Testis (tissue), 3 donors: ENCODE results near the gene CENPM. TPM values are rescaled to one million over a fixed set of nuclear protein-coding genes. Genes with fewer than 3 reads are reported as not detected.

Experiments
- DNase-seq: peaks from one replicate; pipeline ENCODE4 v3.0.0-alpha.2; 2019
- H3K27ac ChIP-seq, 2 donors: fragments of 200-600 bp; sonication (generic); one replicate each; pipeline ENCODE4 v1.5.1; 2019
- H3K27me3 ChIP-seq: fragments of 200-600 bp; sonication (generic); one replicate; pipeline ENCODE4 v1.5.1; 2019
- H3K36me3 ChIP-seq: fragments of 200-600 bp; sonication (generic); one replicate; pipeline ENCODE4 v1.5.1; 2017; ENCODE audit warnings: low read depth; ENCODE audit errors: missing control alignments
- H3K4me1 ChIP-seq: fragments of 200-600 bp; sonication (generic); one replicate; pipeline ENCODE4 v1.5.1; 2019
- H3K4me3 ChIP-seq, 2 donors: fragments of 200-600 bp; sonication (generic); one replicate each; pipeline ENCODE4 v1.5.1; 2017 to 2019
- H3K9me3 ChIP-seq: fragments of 200-600 bp; sonication (generic); one replicate; pipeline ENCODE4 v1.5.1; 2017
- CTCF ChIP-seq, 3 experiments: fragments of 450-650 bp in 2 of 3; fragments of 200-600 bp in 1 of 3; sonication (generic) in 1 of 3; IDR thresholded peaks; one replicate each; pipeline ENCODE4 v1.5.1; 2016 to 2019; ENCODE audit warnings: antibody characterized with exemption in 3 of 3, mild to moderate bottlenecking in 2 of 3, moderate library complexity in 1 of 3
- POLR2A ChIP-seq: fragments of 450-650 bp; IDR thresholded peaks from one replicate; pipeline ENCODE4 v1.6.1; 2017; ENCODE audit warnings: antibody characterized with exemption, mild to moderate bottlenecking, moderate library complexity
- WGBS, 2 donors: methylation state at CpG; one replicate each; pipeline ENCODE4 v1.1.5; 2018; 5-methylcytosine and 5-hydroxymethylcytosine counted together
- intact Hi-C: fragments of 100-400 bp; cut with DNase I; formaldehyde crosslinking; loops from one replicate; pipeline ENCODE4 v1.15.1; 2023; ENCODE audit warnings: low total_unique reads
- polyA plus RNA-seq: library from polyadenylated mRNA; stranded (reverse); fragments of 350-450 nt; fragmentation: Illumina TruSeq; extraction: RNeasy Lipid Tissue Mini Kit (QIAGEN cat#74804); gene quantifications from one replicate; pipeline ENCODE4 v1.2.3, GENCODE V29; 2014; ENCODE audit warnings: low read depth, low replicate concordance; ENCODE audit not compliant: insufficient read depth
- total RNA-seq, 2 donors: library from RNA; depleted of rRNA; stranded (reverse); fragments of >200 nt; gene quantifications; one replicate each; pipeline ENCODE4 v1.2.3, GENCODE V29; 2016

The CENPM gene
- total and polyA plus RNA-seq, 3 donors from 2014 or later = 15.5 to 28.2 (median 15.7) TPM

- H3K36me3 ChIP-seq = no peaks in the 10 kb centered on the region
- no peak for DNase-seq
- WGBS, 2 donors = 78 to 82% methylated on average over 11 to 13 of the region's 13 CpGs
- no peak for TF ChIP-seq POLR2A
- H3K4me1 ChIP-seq = no peaks in the 10 kb centered on the region
- no peak overlapping the region for H3K4me3 ChIP-seq
- no peak overlapping the region for H3K27ac ChIP-seq
- H3K27me3 ChIP-seq = no peaks in the 10 kb centered on the region
- no peaks in the 10 kb centered on the region for H3K9me3 ChIP-seq
- intact Hi-C loops = no loop called here
Measured at GRCh38 chr22:41899992-41900651, 46.8 kb downstream of the CENPM start.

- Histone ChIP-seq H3K4me3 (no peak overlapping the region), H3K27me3 (no peaks in the 10 kb centered on the region), H3K36me3 (no peaks in the 10 kb centered on the region), H3K9me3 (no peaks in the 10 kb centered on the region), H3K4me1 (no peaks in the 10 kb centered on the region), H3K27ac (no peak overlapping the region)
- intact Hi-C loops = no loop called here
- DNase-seq = no peak
- WGBS, 2 donors = 90% methylated on average over 5 of the region's 5 CpGs
- no peak for TF ChIP-seq CTCF (IDR thresholded peaks at IDR 0.05)
- TF ChIP-seq POLR2A = no peak
Measured at GRCh38 chr22:41899110-41899509, 47.8 kb downstream of the CENPM start.

- H3K27me3 ChIP-seq = no peaks in the 10 kb centered on the region
- H3K4me3 ChIP-seq = no peak overlapping the region
- intact Hi-C loops = no loop called here
- H3K36me3 ChIP-seq = no peaks in the 10 kb centered on the region
- TF ChIP-seq CTCF (IDR thresholded peaks at IDR 0.05) (no peak), POLR2A (no peak)
- H3K9me3 ChIP-seq = no peaks in the 10 kb centered on the region
- H3K4me1 ChIP-seq = no peaks in the 10 kb centered on the region
- no peak overlapping the region for H3K27ac ChIP-seq
- no peak for DNase-seq
- WGBS, 2 donors = 84 to 87% methylated on average over 11 of the region's 11 CpGs
Measured at GRCh38 chr22:41898645-41899044, 48.3 kb downstream of the CENPM start.

- H3K36me3 ChIP-seq = no peaks in the 10 kb centered on the region
- no peak overlapping the region for H3K4me3 ChIP-seq
- no peaks in the 10 kb centered on the region for H3K9me3 ChIP-seq
- no peaks in the 10 kb centered on the region for H3K4me1 ChIP-seq
- intact Hi-C loops = no loop called here
- TF ChIP-seq POLR2A = no peak
- TF ChIP-seq CTCF (IDR thresholded peaks at IDR 0.05) = no peak
- WGBS, 2 donors = 73 to 82% methylated on average over 7 of the region's 7 CpGs
- H3K27me3 ChIP-seq = no peaks in the 10 kb centered on the region
- H3K27ac ChIP-seq = no peak overlapping the region
- DNase-seq = no peak
Measured at GRCh38 chr22:41893591-41894375, 53.2 kb downstream of the CENPM start.

GRCh38 chr22:41892721-41893120, 54.2 kb downstream of the CENPM start:
- DNase-seq = no peak
- Histone ChIP-seq H3K9me3 (no peaks in the 10 kb centered on the region), H3K27ac (no peak overlapping the region), H3K4me1 (no peaks in the 10 kb centered on the region), H3K27me3 (no peaks in the 10 kb centered on the region), H3K36me3 (no peaks in the 10 kb centered on the region), H3K4me3 (no peak overlapping the region)
- TF ChIP-seq CTCF (IDR thresholded peaks at IDR 0.05) (no peak), POLR2A (no peak)
- intact Hi-C loops = no loop called here
- 81 to 87% methylated on average over 4 of the region's 4 CpGs for WGBS, 2 donors
